GM23338 (cell line): Measurements from ENCODE around the gene ARID1B. TPM values are rescaled to one million over a fixed set of nuclear protein-coding genes. Genes with fewer than 3 reads are reported as not detected.

Experiments used
- ATAC-seq: fragments of 200-7000 bp; cut with Tn5 transposase; 3 replicates; pipeline ENCODE4 v1.9.1; 2020
- DNase-seq: peaks from one replicate; pipeline ENCODE4 v3.0.0-alpha.2; 2015; ENCODE audit warnings: low spot score
- H2AFZ ChIP-seq: fragments of 200-600 bp; sonication (generic); 2 replicates; pipeline ENCODE4 v1.8.0; 2016; ENCODE audit warnings: antibody characterized with exemption, mild to moderate bottlenecking, moderate library complexity
- H3F3A ChIP-seq: fragments of 200-600 bp; sonication (generic); replicated peaks from 2 replicates; pipeline ENCODE4 v1.8.0; 2017; ENCODE audit warnings: antibody characterized with exemption, mixed run types, low read depth
- H3K27ac ChIP-seq: fragments of 200-600 bp; sonication (generic); 2 replicates; pipeline ENCODE4 v1.6.1; 2016; ENCODE audit warnings: low read depth
- H3K27me3 ChIP-seq: fragments of 200-600 bp; sonication (generic); 2 replicates; pipeline ENCODE4 v1.8.0; 2016; ENCODE audit warnings: mild to moderate bottlenecking, mixed run types, moderate library complexity; ENCODE audit not compliant: insufficient read depth
- H3K36me3 ChIP-seq: fragments of 200-600 bp; sonication (generic); 2 replicates; pipeline ENCODE4 v1.8.0; 2016; ENCODE audit warnings: mild to moderate bottlenecking; ENCODE audit not compliant: insufficient read depth
- H3K4me1 ChIP-seq: fragments of 200-600 bp; sonication (generic); 2 replicates; pipeline ENCODE4 v1.8.0; 2016; ENCODE audit warnings: mild to moderate bottlenecking, moderate library complexity; ENCODE audit not compliant: insufficient read depth
- H3K4me2 ChIP-seq: fragments of 200-600 bp; sonication (generic); 2 replicates; pipeline ENCODE4 v1.7.1; 2017; ENCODE audit warnings: mixed run types
- H3K4me3 ChIP-seq: fragments of 200-600 bp; sonication (generic); 2 replicates; pipeline ENCODE4 v1.6.1; 2016; ENCODE audit warnings: mixed run types
- H3K79me2 ChIP-seq: fragments of 200-600 bp; sonication (generic); replicated peaks from 2 replicates; pipeline ENCODE4 v1.8.0; 2017; ENCODE audit warnings: mild to moderate bottlenecking; ENCODE audit not compliant: insufficient read depth
- H3K9me2 ChIP-seq: fragments of 200-600 bp; sonication (generic); 2 replicates; pipeline ENCODE4 v1.8.0; 2017; ENCODE audit not compliant: insufficient read depth
- H4K20me1 ChIP-seq: fragments of 200-600 bp; sonication (generic); replicated peaks from 2 replicates; pipeline ENCODE4 v1.8.0; 2017; ENCODE audit warnings: mild to moderate bottlenecking; ENCODE audit not compliant: insufficient read depth
- H3K27ac Mint-ChIP-seq: 2 replicates; pipeline ENCODE4 v1.8.0; 2020; ENCODE audit warnings: inconsistent platforms, mild to moderate bottlenecking, moderate library complexity, mixed read lengths
- H3K27me3 Mint-ChIP-seq: 3 replicates; pipeline ENCODE4 v1.8.0; 2022; ENCODE audit warnings: low read depth, mild to moderate bottlenecking, moderate library complexity, mixed read lengths, inconsistent platforms; ENCODE audit not compliant: insufficient read depth, poor library complexity
- H3K36me3 Mint-ChIP-seq: 3 replicates; pipeline ENCODE4 v1.8.0; 2021; ENCODE audit warnings: low read depth, mild to moderate bottlenecking, inconsistent platforms, moderate library complexity, mixed read lengths
- H3K4me1 Mint-ChIP-seq: 3 replicates; pipeline ENCODE4 v1.8.0; 2020; ENCODE audit warnings: mild to moderate bottlenecking, inconsistent platforms, mixed read lengths
- H3K4me3 Mint-ChIP-seq: 3 replicates; pipeline ENCODE4 v1.8.0; 2021; ENCODE audit warnings: moderate library complexity, mild to moderate bottlenecking, inconsistent platforms, mixed read lengths
- H3K9me3 Mint-ChIP-seq: 3 replicates; pipeline ENCODE4 v1.8.0; 2020; ENCODE audit warnings: moderate library complexity, mild to moderate bottlenecking, inconsistent platforms, mixed read lengths
- CREB1 ChIP-seq: fragments of 250-450 bp; sonication (Bioruptor Pico); IDR thresholded peaks from 2 replicates; pipeline ENCODE4 v1.5.0; 2020; ENCODE audit warnings: low read depth, mild to moderate bottlenecking, moderate library complexity
- ETS1 ChIP-seq: IDR thresholded peaks from 2 replicates; pipeline ENCODE4 v1.6.1; 2016; ENCODE audit warnings: antibody characterized with exemption
- EZH2 ChIP-seq: fragments of 200-600 bp; sonication (generic); IDR thresholded peaks from one replicate; pipeline ENCODE4 v1.8.0; 2017; ENCODE audit warnings: antibody characterized with exemption, mild to moderate bottlenecking, low read depth; ENCODE audit not compliant: unreplicated experiment
- EZH2phosphoT487 ChIP-seq: fragments of 200-600 bp; sonication (generic); IDR thresholded peaks from one replicate; pipeline ENCODE4 v1.8.1; 2018; ENCODE audit warnings: antibody characterized with exemption; ENCODE audit not compliant: unreplicated experiment
- JUNB ChIP-seq: IDR thresholded peaks from one replicate; pipeline ENCODE4 v1.6.1; 2016; ENCODE audit warnings: antibody characterized with exemption; ENCODE audit not compliant: unreplicated experiment
- NANOG ChIP-seq: IDR thresholded peaks from 2 replicates; pipeline ENCODE4 v1.6.1; 2016; ENCODE audit warnings: antibody characterized with exemption, borderline replicate concordance
- POLR2AphosphoS5 ChIP-seq: IDR thresholded peaks from 2 replicates; pipeline ENCODE4 v1.6.1; 2016; ENCODE audit warnings: antibody characterized with exemption, low read depth
- REST ChIP-seq: IDR thresholded peaks from one replicate; pipeline ENCODE4 v1.6.1; 2018; ENCODE audit warnings: antibody characterized with exemption; ENCODE audit not compliant: unreplicated experiment
- STAT1 ChIP-seq: IDR thresholded peaks from one replicate; pipeline ENCODE4 v1.6.1; 2016; ENCODE audit warnings: antibody characterized with exemption; ENCODE audit not compliant: unreplicated experiment
- ZNF114 ChIP-seq: fragments of 250-450 bp; sonication (Bioruptor Pico); IDR thresholded peaks from 2 replicates; pipeline ENCODE4 v1.5.0; 2020; ENCODE audit warnings: mild to moderate bottlenecking, moderate library complexity
- ZNF331 ChIP-seq: fragments of 250-450 bp; sonication (Bioruptor Pico); IDR thresholded peaks from 2 replicates; pipeline ENCODE4 v1.5.0; 2020; ENCODE audit warnings: low read depth, mild to moderate bottlenecking, moderate library complexity
- ZNF462 ChIP-seq: fragments of 250-450 bp; sonication (Bioruptor Pico); IDR thresholded peaks from 2 replicates; pipeline ENCODE4 v1.5.0; 2020; ENCODE audit warnings: mild to moderate bottlenecking, moderate library complexity
- polyA plus RNA-seq: library from polyadenylated mRNA; unstranded; fragments of >200 nt; fragmentation: Nextera tagmentation; extraction: Ambion mirVana; gene quantifications from 2 replicates; pipeline ENCODE4 v1.2.1, GENCODE V29; 2016
- total RNA-seq: library from RNA; depleted of rRNA; stranded (reverse); fragments of >200 nt; shearing (Covaris generic); gene quantifications from 2 replicates; pipeline ENCODE4 v1.2.3, GENCODE V29; 2014

The ARID1B gene
- total and polyA plus RNA-seq, 2 experiments from 2014 or later, result 59.3 to 72.2 TPM

- H3K27me3 ChIP-seq, result no peaks in the 10 kb centered on the region
- no peak overlapping the region for H2AFZ ChIP-seq
- no peaks in the 10 kb centered on the region for H4K20me1 ChIP-seq
- no peaks in the 10 kb centered on the region for H3K9me3 Mint-ChIP-seq
- ATAC-seq (no peak), DNase-seq (no peak)
- H3K4me3 ChIP-seq, result no peak overlapping the region
- no peak overlapping the region for H3K27ac ChIP-seq
- H3K36me3 ChIP-seq, result no peaks in the 10 kb centered on the region; the same call in 1 of the 2 replicates
- H3K27me3 Mint-ChIP-seq, result peaks cover 11% of the 10 kb centered on the region
- H3K9me2 ChIP-seq, result no peaks in the 10 kb centered on the region
- peaks cover 11% of the 10 kb centered on the region for H3K36me3 Mint-ChIP-seq
- H3K4me3 Mint-ChIP-seq, result no peak overlapping the region
- no peaks in the 10 kb centered on the region for H3K4me1 ChIP-seq
- H3F3A ChIP-seq, result no peaks in the 10 kb centered on the region
- peaks cover 5% of the 10 kb centered on the region; the same call in 1 of the 2 replicates for H3K79me2 ChIP-seq
- H3K4me2 ChIP-seq, result no peak overlapping the region
- peaks cover 6% of the 10 kb centered on the region for H3K4me1 Mint-ChIP-seq
- no peak overlapping the region for H3K27ac Mint-ChIP-seq
- TF ChIP-seq POLR2AphosphoS5, result no peak
- TF ChIP-seq EZH2phosphoT487, result no peak
- TF ChIP-seq ZNF462, result no peak
- no peak for TF ChIP-seq STAT1
- no peak for TF ChIP-seq ETS1
- no peak for TF ChIP-seq NANOG
- no peak for TF ChIP-seq REST
- TF ChIP-seq JUNB, result no peak
- no peak for TF ChIP-seq CREB1 (CRISPR knock-in tag)
- no peak for TF ChIP-seq ZNF331 (CRISPR knock-in tag)
- TF ChIP-seq ZNF114 (CRISPR knock-in tag), result no peak
- TF ChIP-seq EZH2, result no peak
Observed at GRCh38 chr6:157108923-157109322, 331.7 kb downstream of the ARID1B start.
